Choroid plexus epithelial cell (primary cell): ENCODE results near the gene INSIG1.

Source experiments
- DNase-seq: peaks from one replicate; pipeline ENCODE4 v3.0.0-alpha.2; 2010; ENCODE audit warnings: low read depth
- H3K4me3 ChIP-seq: 2 replicates; pipeline ENCODE4 v1.5.1; 2011; ENCODE audit warnings: low read depth, mild to moderate bottlenecking, control low read depth, low read length, moderate library complexity
- CTCF ChIP-seq: conservative IDR thresholded peaks from 2 replicates; pipeline ENCODE4 v1.5.1; 2011; ENCODE audit warnings: low read depth, mild to moderate bottlenecking, control low read depth, inconsistent platforms, low read length, moderate library complexity

Gene INSIG1

GRCh38 chr7:155349601-155350331 lies 52.1 kb downstream of the INSIG1 start:
- no peak overlapping the region for H3K4me3 ChIP-seq
- TF ChIP-seq CTCF, result no peak
- DNase-seq, result no peak

DNA sequence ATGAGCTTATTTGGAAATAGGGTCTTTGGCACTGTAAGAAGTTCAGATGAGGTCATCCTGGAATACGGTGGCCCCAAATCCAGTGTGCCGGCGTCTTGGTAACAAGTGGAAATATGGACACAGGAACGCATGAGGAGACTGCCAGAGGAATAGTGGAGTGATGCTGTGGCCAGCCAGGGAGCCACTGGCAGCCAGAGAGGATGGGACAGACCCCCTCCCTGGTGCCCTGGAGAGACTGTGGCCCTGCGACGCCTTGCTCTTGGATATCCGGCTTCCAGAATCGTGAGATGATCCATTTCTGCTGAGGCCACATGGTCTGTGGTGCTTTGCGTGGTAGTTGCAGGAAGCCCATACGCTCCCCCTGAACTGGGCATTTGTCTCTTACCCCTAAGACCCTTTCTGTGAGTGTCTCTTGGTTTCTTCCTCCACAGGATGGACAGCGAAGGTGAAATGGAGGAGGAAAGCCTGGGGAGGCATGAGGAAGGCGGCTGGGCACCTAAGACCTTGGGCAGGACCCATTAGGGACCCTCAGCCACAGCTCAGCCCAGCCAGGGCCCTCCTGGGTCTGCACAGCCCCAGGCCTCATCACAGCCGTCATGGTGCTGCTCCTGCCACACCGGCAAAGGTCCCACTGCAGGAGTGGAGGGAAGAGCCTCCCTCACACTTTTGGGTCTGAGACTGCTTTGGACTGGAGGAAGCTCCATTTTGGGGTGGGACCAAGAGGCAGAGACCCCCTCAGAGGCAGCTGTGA lies 53.6 kb downstream of the INSIG1 start:
- DNase-seq, result no peak
- H3K4me3 ChIP-seq, result no peak overlapping the region
- no peak for TF ChIP-seq CTCF

GRCh38 chr7:155352076-155352752 lies 54.5 kb downstream of the INSIG1 start:
- no peak overlapping the region for H3K4me3 ChIP-seq
- no peak for DNase-seq
- no peak for TF ChIP-seq CTCF

GRCh38 chr7:155352753-155353115 lies 55.1 kb downstream of the INSIG1 start:
- DNase-seq, result no peak
- no peak for TF ChIP-seq CTCF
- no peak overlapping the region for H3K4me3 ChIP-seq

DNA sequence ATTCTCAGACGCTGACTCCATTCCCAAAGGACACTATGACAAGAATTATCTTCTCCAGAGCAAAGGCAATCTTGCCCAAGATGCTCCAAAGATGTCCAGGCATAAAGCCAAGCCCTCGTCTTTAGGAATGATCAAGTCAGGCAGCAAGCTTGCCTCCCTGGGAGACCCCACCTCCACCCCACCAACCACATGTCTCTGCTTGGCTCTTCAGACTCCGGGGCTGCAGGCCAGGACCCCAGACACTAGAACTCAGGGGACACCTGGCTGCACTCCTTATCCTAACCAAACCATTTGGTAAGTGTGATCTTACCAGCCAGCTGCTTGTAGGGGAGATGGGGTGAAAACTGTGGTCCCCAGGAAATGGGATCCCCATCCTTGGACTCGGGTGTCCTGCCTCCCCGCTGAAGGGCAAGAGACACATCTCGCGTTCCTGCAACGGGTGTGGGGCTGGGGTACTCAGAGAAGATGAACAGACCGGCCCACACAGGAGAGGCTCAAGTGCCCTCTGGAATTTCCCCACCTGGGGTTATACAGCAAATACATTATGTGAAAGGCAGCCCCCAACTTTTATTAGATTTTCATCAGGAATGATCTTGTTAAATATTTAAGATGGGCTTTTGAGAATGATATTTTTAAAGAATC lies 55.7 kb downstream of the INSIG1 start:
- TF ChIP-seq CTCF, result no peak
- no peak for DNase-seq
- no peak overlapping the region for H3K4me3 ChIP-seq

DNA sequence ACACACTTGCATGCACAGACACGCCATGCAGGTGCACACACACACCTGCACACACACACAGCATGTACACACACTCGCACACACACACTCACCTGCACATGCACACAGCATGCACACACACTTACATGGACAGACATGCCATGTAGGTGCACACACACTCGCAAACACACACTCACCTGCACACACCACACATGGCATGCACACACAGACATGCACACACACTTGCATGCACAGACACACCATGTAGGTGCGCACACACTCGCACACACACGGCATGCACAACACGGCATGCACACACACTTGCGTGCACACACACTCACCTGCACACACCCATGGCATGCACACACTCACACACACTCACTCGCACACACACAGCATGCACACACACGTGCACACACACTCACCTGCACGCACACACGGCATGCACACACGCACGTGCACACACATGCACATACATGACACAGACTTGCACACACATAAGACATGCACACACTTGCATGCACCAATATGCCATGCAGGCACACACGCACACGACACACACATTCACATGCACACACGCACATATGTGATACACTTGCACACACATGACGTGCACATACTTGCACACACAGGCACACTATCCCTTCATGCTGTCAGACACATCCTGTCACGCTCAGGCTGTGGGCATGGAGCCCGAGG lies 56.8 kb downstream of the INSIG1 start:
- DNase-seq, result no peak
- TF ChIP-seq CTCF, result no peak
- no peak overlapping the region for H3K4me3 ChIP-seq
